ENCODE measurements around the gene EIF4B. TPM values are rescaled to one million over a fixed set of nuclear protein-coding genes. Genes with fewer than 3 reads are reported as not detected.

Gene EIF4B
- total and polyA plus RNA-seq, 2 of the 13 experiments (the other 11 are each of a cell fraction or from before 2014, with no cell fraction given): 416 to 548 TPM

- no peak for TF ChIP-seq FUBP1 (CRISPR knock-in tag; IDR thresholded peaks at IDR 0.05; ENCODE audit: borderline replicate concordance)
- TF ChIP-seq GATAD1 (CRISPR knock-in tag; IDR thresholded peaks at IDR 0.05): no peak
- no peak for TF ChIP-seq ZEB1 (IDR thresholded peaks at IDR 0.05; ENCODE audit: insufficient replicate concordance, low read depth)
- no peak; the same call in 1 of the 2 replicates for TF ChIP-seq MXD3 (CRISPR knock-in tag; IDR thresholded peaks at IDR 0.05)
- TF ChIP-seq ZNF383 (CRISPR knock-in tag; IDR thresholded peaks at IDR 0.05; ENCODE audit: borderline replicate concordance): no peak
- TF ChIP-seq SRSF1 (optimal IDR thresholded peaks at IDR 0.05; ENCODE audit: low read depth, low read length): no peak
- no peak for TF ChIP-seq ZNF598 (CRISPR knock-in tag; IDR thresholded peaks at IDR 0.05; ENCODE audit: borderline replicate concordance)
- TF ChIP-seq ZNF83 (CRISPR knock-in tag; IDR thresholded peaks at IDR 0.05; ENCODE audit: borderline replicate concordance): no peak
- TF ChIP-seq ZFP36L2 (CRISPR knock-in tag; IDR thresholded peaks at IDR 0.05): no peak
- no peak for TF ChIP-seq NFYB (CRISPR knock-in tag; IDR thresholded peaks at IDR 0.05)
- TF ChIP-seq ZNF256 (CRISPR knock-in tag; conservative IDR thresholded peaks at IDR 0.05): no peak
- no peak for TF ChIP-seq ZNF558 (CRISPR knock-in tag; IDR thresholded peaks at IDR 0.05; ENCODE audit: borderline replicate concordance)
- TF ChIP-seq YEATS2 (CRISPR knock-in tag; IDR thresholded peaks at IDR 0.05; ENCODE audit: borderline replicate concordance): no peak
- no peak for TF ChIP-seq SRSF4 (IDR thresholded peaks at IDR 0.05; ENCODE audit: low read depth, low read length, poor library complexity, severe bottlenecking)
- TF ChIP-seq NFAT5 (CRISPR knock-in tag; IDR thresholded peaks at IDR 0.05): no peak
- TF ChIP-seq HOXA9 (CRISPR knock-in tag; IDR thresholded peaks at IDR 0.05; ENCODE audit: borderline replicate concordance): no peak
- no peak for TF ChIP-seq NR2F1 (CRISPR knock-in tag; IDR thresholded peaks at IDR 0.05)
- no peak for TF ChIP-seq SUZ12 (IDR thresholded peaks at IDR 0.05; ENCODE audit: low read depth, low read length)
- no peak for TF ChIP-seq ZNF326 (CRISPR knock-in tag; IDR thresholded peaks at IDR 0.05; ENCODE audit: borderline replicate concordance)
- TF ChIP-seq FOXP1 (IDR thresholded peaks at IDR 0.05): no peak
- no peak for TF ChIP-seq FOXP1 (CRISPR knock-in tag; IDR thresholded peaks at IDR 0.05)
- no peak for TF ChIP-seq KAT7 (CRISPR knock-in tag; IDR thresholded peaks at IDR 0.05; ENCODE audit: borderline replicate concordance)
- TF ChIP-seq KMT2B (CRISPR knock-in tag; IDR thresholded peaks at IDR 0.05): 0 out of 2 replicates have a peak, but pooled peaks have one; percentile 1
- TF ChIP-seq KDM5B (CRISPR knock-in tag; IDR thresholded peaks at IDR 0.05; ENCODE audit: borderline replicate concordance): no peak
- no peak for TF ChIP-seq ZNF3 (CRISPR knock-in tag; IDR thresholded peaks at IDR 0.05)
Measured at GRCh38 chr12:53046655-53047220, 40.5 kb downstream of the EIF4B start (continued).
